Keratinocyte (primary cell): ENCODE data around the gene PPIP5K2. TPM values are rescaled to one million over a fixed set of nuclear protein-coding genes. Genes with fewer than 3 reads are reported as not detected.

ENCODE experiments used
- DNase-seq: peaks from one replicate; pipeline ENCODE4 v3.0.0-alpha.2; 2011; ENCODE audit warnings: low read depth, missing footprints, low spot score
- FAIRE-seq: peaks from 2 replicates; lab custom pipeline; 2011; peaks lifted over from hg19 to GRCh38; lab: Jason Lieb, UNC
- H2AFZ ChIP-seq: 2 replicates; pipeline ENCODE4 v1.6.0; 2012; ENCODE audit warnings: low read length, control low read depth, inconsistent platforms; ENCODE audit not compliant: control insufficient read depth
- H3K27ac ChIP-seq: 2 replicates; pipeline ENCODE4 v1.5.1; 2011; ENCODE audit warnings: low read length; ENCODE audit not compliant: control insufficient read depth, insufficient read depth
- H3K27me3 ChIP-seq: 3 replicates; pipeline ENCODE4 v1.6.0; 2011; ENCODE audit warnings: low read length; ENCODE audit not compliant: control insufficient read depth, insufficient read depth; ENCODE audit errors: extremely low read depth
- H3K36me3 ChIP-seq, 2 experiments: 2 replicates in 1 of 2; 3 replicates in 1 of 2; pipeline ENCODE4 v1.5.1; 2011; ENCODE audit warnings: low read length in 2 of 2, mild to moderate bottlenecking in 1 of 2; ENCODE audit not compliant: control insufficient read depth in 2 of 2, insufficient read depth in 2 of 2; ENCODE audit errors: extremely low read depth in 1 of 2
- H3K4me1 ChIP-seq: 3 replicates; pipeline ENCODE4 v1.5.1; 2011; ENCODE audit warnings: low read length; ENCODE audit not compliant: control insufficient read depth, insufficient read depth; ENCODE audit errors: extremely low read depth
- H3K4me2 ChIP-seq: 3 replicates; pipeline ENCODE4 v1.6.0; 2011; ENCODE audit warnings: low read depth, low read length; ENCODE audit not compliant: control insufficient read depth, insufficient read depth; ENCODE audit errors: extremely low read depth
- H3K4me3 ChIP-seq, 3 experiments: fragments of 200-600 bp in 1 of 3; sonication (generic) in 1 of 3; 2 replicates in 2 of 3; 3 replicates in 1 of 3; pipeline ENCODE4 v1.5.1; 2011 to 2016; ENCODE audit warnings: low read length in 3 of 3, mild to moderate bottlenecking in 3 of 3, control low read depth in 2 of 3, inconsistent platforms in 1 of 3, low read depth in 1 of 3, mixed read lengths in 1 of 3, mixed run types in 1 of 3, moderate library complexity in 1 of 3; ENCODE audit not compliant: control insufficient read depth in 2 of 3, insufficient read depth in 2 of 3; ENCODE audit errors: extremely low read depth in 1 of 3
- H3K79me2 ChIP-seq: 2 replicates; pipeline ENCODE4 v1.6.0; 2012; ENCODE audit warnings: low read length; ENCODE audit not compliant: control insufficient read depth, insufficient read depth
- H3K9ac ChIP-seq: 3 replicates; pipeline ENCODE4 v1.6.0; 2011; ENCODE audit warnings: low read length; ENCODE audit not compliant: control insufficient read depth, insufficient read depth; ENCODE audit errors: extremely low read depth
- H3K9me1 ChIP-seq: 3 replicates; pipeline ENCODE4 v1.6.0; 2011; ENCODE audit warnings: low read length; ENCODE audit not compliant: control insufficient read depth, insufficient read depth; ENCODE audit errors: extremely low read depth
- H3K9me3 ChIP-seq: 2 replicates; pipeline ENCODE4 v1.5.1; 2012; ENCODE audit warnings: low read depth, low read length; ENCODE audit not compliant: control insufficient read depth
- H4K20me1 ChIP-seq: 3 replicates; pipeline ENCODE4 v1.6.0; 2011; ENCODE audit warnings: low read length; ENCODE audit not compliant: control insufficient read depth, insufficient read depth; ENCODE audit errors: extremely low read depth
- EZH2 ChIP-seq: IDR thresholded peaks from one replicate; pipeline ENCODE4 v1.6.1; 2012; ENCODE audit warnings: inconsistent platforms, mild to moderate bottlenecking, low read length, moderate library complexity
- dilution Hi-C: fragments of 300-500 bp; cut with MboI; formaldehyde crosslinking; loops from one replicate; pipeline ENCODE4 v1.7.0; 2020; ENCODE audit warnings: low sequenced_read_pairs; ENCODE audit not compliant: extremely low pct_ligation_motif_present
- polyA plus RNA-seq, 5 experiments: library from polyadenylated mRNA; depleted of rRNA in 3 of 5; stranded (reverse) in 3 of 5; stranded (forward) in 1 of 5; unstranded in 1 of 5; fragments of >200 nt; gene quantifications; 1 replicate in 1 of 5; 2 replicates in 3 of 5; 3 replicates in 1 of 5; pipeline versions ENCODE4 v1.2.1 to v1.2.3, GENCODE V29; 2011 to 2012; ENCODE audit warnings: missing spikeins in 2 of 5, low read depth in 1 of 5, low replicate concordance in 1 of 5
- TF ChIP-seq, protein P1 (sequence below), 3 experiments: IDR thresholded peaks in 1 of 3; conservative IDR thresholded peaks in 1 of 3; optimal IDR thresholded peaks in 1 of 3; 2 replicates in 2 of 3; 3 replicates in 1 of 3; pipeline versions ENCODE3 to v1.5.1; 2011; ENCODE audit warnings: low read length in 3 of 3, mild to moderate bottlenecking in 3 of 3, moderate library complexity in 2 of 3, control low read depth in 1 of 3, inconsistent platforms in 1 of 3; ENCODE audit not compliant: insufficient read depth in 2 of 3; ENCODE audit errors: extremely low read depth in 1 of 3

PPIP5K2 gene
- polyA plus RNA-seq, 1 donor (not counting 4 experiments of a cell fraction or from before 2014, with no cell fraction given), result 27.8 TPM

GRCh38 chr5:103075442-103075841, 44.7 kb upstream of the PPIP5K2 start:
- no peaks in the 10 kb centered on the region for H4K20me1 ChIP-seq
- TF ChIP-seq, protein P1, sequence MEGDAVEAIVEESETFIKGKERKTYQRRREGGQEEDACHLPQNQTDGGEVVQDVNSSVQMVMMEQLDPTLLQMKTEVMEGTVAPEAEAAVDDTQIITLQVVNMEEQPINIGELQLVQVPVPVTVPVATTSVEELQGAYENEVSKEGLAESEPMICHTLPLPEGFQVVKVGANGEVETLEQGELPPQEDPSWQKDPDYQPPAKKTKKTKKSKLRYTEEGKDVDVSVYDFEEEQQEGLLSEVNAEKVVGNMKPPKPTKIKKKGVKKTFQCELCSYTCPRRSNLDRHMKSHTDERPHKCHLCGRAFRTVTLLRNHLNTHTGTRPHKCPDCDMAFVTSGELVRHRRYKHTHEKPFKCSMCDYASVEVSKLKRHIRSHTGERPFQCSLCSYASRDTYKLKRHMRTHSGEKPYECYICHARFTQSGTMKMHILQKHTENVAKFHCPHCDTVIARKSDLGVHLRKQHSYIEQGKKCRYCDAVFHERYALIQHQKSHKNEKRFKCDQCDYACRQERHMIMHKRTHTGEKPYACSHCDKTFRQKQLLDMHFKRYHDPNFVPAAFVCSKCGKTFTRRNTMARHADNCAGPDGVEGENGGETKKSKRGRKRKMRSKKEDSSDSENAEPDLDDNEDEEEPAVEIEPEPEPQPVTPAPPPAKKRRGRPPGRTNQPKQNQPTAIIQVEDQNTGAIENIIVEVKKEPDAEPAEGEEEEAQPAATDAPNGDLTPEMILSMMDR (optimal IDR thresholded peaks at IDR 0.05 in 1 of 3, IDR thresholded peaks at IDR 0.05 in 1 of 3, conservative IDR thresholded peaks at IDR 0.05 in 1 of 3; ENCODE audit: extremely low read depth in 1 of 3, insufficient read depth in 2 of 3, low read length in 3 of 3), result no peak
- no peak overlapping the region for H2AFZ ChIP-seq
- dilution Hi-C loops, result no loop called here
- no peak overlapping the region for H3K27ac ChIP-seq
- no peak overlapping the region for H3K9ac ChIP-seq
- H3K27me3 ChIP-seq, result no peaks in the 10 kb centered on the region
- no peaks in the 10 kb centered on the region for H3K36me3 ChIP-seq
- FAIRE-seq (no peak), DNase-seq (no peak)
- H3K4me3 ChIP-seq, result no peak overlapping the region
- H3K9me3 ChIP-seq, result peaks cover 2% of the 10 kb centered on the region
- H3K9me1 ChIP-seq, result no peaks in the 10 kb centered on the region
- no peaks in the 10 kb centered on the region for H3K4me1 ChIP-seq
- no peaks in the 10 kb centered on the region for H3K79me2 ChIP-seq
- H3K4me2 ChIP-seq, result no peak overlapping the region

GRCh38 chr5:103079796-103080195, 40.3 kb upstream of the PPIP5K2 start:
- no peak overlapping the region for H2AFZ ChIP-seq
- H3K4me3 ChIP-seq, result no peak overlapping the region
- H3K9me3 ChIP-seq, result peaks cover 1% of the 10 kb centered on the region
- H3K27me3 ChIP-seq, result no peaks in the 10 kb centered on the region
- TF ChIP-seq EZH2, result no peak
- TF ChIP-seq, protein P1 (optimal IDR thresholded peaks at IDR 0.05 in 1 of 3, IDR thresholded peaks at IDR 0.05 in 1 of 3, conservative IDR thresholded peaks at IDR 0.05 in 1 of 3; ENCODE audit: extremely low read depth in 1 of 3, insufficient read depth in 2 of 3, low read length in 3 of 3), result no peak
- H4K20me1 ChIP-seq, result no peaks in the 10 kb centered on the region
- H3K4me2 ChIP-seq, result no peak overlapping the region
- no peak for DNase-seq
- H3K27ac ChIP-seq, result no peak overlapping the region
- no peaks in the 10 kb centered on the region for H3K9me1 ChIP-seq
- no peaks in the 10 kb centered on the region for H3K4me1 ChIP-seq
- no peaks in the 10 kb centered on the region for H3K36me3 ChIP-seq
- FAIRE-seq, result no peak
- no peaks in the 10 kb centered on the region for H3K79me2 ChIP-seq
- no peak overlapping the region for H3K9ac ChIP-seq
- dilution Hi-C loops, result no loop called here
